Activated CD8-positive, alpha-beta memory T cell treated with anti-CD3 and anti-CD28 coated beads for 48 hours (primary cell): ENCODE results near the gene DPP4.
"Not testable (repeated sequence)": the region's sequence is repeated elsewhere in the genome, so short reads cannot be mapped to it uniquely, and the experiment has no call there.

ENCODE experiments used
- DNase-seq, 3 experiments: peaks; one replicate each; pipeline ENCODE4 v3.0.0-alpha.2; 2020; ENCODE audit warnings: low read depth in 2 of 3, low spot score in 2 of 3

Gene DPP4

DNA sequence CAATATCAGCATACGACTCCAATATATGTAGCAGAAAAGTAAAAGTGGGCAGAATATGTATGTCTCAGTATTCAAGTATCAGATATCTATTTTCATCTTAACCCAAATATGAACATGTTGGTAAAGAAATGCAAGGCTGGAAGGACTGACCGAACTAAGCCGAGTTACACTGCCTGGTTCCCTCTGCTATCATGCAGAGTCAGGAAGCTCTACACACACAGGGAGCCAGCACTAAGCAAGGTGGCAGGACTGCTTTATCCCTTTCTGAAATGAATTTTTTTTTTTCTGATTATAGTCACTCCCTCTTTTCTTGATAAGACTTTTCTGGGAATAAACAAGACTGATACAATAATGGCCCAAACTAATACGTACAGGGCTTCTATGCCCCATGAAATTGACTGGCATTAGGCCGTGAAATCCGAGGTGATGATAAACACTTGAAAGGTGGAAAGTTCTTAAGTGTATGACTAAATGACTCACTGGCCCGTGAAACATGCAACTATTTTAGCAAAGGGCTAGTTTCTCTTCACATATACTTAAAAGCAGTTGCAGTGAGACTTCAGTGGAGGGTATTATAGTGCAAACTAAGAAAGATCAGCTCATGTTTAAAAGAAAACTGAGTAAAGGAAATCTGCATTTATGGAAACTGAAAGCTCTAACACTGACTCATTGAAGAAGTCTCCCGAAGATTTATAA lies 14.9 kb downstream of the DPP4 start:
- DNase-seq = no peak

DNA sequence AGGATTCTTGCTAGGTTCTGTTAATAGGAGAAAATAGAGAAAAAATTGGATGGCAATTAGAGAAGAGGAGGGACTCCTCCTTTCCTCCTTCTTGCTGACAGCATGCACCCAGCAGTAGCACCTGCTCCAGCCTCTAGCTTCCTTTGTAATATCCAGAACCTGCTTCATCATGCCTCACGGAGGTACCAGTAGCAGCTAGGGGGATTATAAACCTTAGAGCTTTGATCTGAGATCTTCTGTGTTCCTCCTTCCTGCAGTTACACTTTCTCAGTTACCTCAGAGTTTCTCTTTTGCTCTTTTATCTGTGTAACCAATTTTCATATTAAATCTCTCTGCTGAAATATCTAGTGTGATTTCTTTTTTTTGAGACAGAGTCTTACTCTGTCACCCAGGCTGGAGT lies 16.6 kb downstream of the DPP4 start:
- no peak for DNase-seq

DNA sequence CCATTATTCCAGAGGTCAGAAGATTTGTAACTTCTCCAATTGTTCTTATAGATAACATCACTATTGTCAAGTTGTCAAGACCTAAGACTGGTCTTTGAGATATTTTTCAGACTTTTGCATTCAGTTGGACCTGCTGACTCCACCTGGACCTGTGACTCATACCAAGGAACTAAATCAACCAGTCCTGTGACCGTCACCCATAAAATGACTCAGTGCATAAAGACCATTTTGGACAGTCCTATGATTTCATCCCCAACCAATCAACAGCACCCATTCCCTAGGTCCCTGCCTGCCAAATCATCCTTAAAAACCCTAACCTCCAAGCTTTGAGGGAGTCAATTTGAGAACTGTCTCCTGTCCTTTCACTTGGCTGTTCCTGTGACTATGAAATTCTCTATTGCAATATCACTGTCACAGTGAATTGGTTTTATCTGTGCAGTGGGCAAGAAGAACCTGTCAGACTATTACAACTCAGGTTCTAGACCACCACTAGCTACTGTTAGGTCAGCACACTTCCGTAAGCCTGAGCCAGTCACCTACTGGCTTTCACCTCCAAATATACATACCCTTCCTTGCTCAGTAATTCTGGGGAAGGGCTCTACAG lies 17.1 kb downstream of the DPP4 start:
- DNase-seq = no peak

DNA sequence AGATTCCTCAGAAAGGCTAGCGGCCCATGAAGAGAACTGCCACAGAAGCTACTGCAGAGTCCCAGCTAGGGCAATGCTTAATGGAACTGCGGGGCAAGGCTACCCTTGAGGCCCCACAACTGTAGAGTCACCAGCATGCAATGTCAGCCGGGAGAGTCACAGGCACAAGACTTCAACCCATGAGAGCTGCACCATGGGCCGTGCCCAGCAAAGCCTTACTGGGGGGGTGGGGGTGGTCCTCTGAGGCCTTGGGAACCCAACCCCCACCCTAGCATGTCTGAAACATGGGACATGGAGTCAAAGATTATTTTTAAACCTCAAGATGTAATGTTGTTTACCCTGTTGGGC lies 20.2 kb downstream of the DPP4 start:
- DNase-seq = no peak

DNA sequence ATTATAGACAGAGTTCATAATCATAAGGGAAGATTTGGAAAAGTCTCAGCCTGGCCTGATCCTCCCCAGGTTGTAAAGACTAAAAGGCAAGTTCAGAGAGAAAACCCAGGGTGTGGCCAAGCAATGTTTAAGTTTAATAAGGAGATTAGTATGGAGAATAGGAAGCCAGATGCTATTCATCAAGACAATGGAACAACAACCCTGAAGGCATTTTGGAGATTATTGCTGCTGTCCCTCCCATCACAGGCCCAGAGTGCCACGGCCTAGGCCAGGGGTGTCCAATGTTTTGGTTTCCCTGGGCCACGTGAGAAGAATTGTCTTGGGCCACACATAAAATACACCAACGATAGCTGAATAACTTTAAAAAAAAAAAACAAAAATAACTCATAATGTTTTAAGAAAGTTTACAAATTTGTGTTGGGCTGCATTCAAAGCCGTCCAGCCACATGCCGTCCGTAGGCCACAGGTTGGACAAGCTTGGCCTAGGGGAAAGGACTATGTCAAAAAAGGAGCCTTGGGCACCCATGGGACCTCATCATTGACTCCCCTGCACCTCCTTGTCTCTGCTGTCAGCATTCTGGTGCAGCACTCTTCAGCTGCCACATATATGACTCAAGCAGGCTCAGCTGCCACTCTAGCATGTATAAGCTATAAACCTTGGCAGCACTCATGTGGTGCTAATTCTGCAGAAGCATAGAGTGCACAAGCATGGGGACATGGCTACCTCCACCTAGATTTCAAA lies 20.8 kb downstream of the DPP4 start:
- DNase-seq = no peak

DNA sequence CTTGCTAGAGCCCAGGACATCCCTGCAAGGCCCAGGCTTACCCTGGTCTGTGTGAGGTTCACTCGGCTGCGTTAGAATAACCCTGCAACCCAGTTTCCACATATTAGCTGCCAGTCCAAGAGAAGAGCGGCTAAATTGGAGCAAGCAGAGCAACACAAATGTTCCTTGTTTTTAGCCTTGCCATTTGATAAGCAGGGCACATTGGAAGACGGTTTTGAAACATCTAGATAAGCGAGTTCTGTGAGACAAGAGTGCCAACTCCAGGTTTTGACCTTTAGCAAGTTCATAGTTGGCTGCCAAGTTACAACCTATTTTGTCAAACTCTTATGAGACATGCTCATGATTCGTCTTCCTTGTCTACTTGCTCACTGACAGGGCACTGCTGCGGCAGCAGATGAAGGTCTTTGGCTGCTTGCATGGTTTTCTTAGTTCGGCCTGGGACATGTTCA lies 23.5 kb downstream of the DPP4 start:
- DNase-seq = no peak

DNA sequence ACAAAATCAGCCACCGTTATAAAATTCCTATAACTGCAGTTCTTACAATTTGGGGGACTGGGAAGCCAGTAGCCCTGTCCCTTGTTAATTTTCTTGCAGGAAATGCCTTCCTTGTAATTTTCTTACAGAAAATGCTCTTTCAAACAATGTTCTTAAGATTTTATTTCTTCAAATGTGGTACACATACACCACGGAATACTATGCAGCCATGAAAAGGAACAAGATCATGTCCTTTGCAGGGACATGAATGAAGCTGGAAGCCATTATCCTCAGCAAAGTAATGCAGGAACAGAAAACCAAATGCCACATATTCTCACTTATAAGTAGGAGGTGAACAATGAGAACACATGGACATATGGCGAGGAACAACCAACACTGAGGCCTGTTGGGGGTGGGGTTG lies 24.9 kb downstream of the DPP4 start:
- not testable (repeated sequence) for DNase-seq

DNA sequence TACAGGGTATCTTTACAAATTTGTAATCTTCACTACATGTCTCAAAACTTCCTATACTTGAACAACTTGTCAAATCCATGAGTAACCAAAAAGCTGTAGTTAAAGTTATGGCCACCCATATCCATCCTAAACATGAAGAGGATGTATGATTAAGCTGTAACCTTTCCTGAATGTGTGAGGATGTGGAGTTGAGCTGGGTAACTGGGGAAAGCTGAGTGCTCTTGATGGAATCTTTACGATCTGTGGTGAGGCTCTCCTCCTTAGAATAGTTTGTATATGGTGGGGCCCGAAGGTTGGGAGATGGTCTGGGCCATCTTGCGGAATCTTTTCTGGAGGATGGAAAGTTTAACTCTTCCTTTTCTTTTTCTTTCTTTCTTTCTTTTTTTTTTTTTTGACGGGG lies 29.4 kb downstream of the DPP4 start:
- no peak for DNase-seq

DNA sequence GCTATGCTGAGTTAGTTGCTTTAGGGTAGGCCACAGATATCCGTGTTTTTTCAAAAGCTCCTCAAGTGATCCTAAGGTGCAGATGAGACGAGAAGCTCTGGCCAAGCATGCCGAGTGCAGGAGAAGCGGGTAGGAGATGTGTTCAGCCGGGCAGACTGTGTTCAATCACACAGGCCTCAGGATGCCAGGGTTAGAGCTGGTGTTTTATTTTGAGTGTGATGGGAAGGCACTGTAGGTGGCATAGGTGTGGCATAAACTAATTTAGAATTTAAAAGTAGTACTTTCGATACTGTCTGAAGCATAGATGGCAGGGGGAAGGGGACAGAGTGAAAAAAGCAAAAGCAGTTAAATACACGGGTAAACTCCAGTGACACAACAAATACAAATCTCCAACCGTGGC lies 30.9 kb downstream of the DPP4 start:
- DNase-seq = no peak

DNA sequence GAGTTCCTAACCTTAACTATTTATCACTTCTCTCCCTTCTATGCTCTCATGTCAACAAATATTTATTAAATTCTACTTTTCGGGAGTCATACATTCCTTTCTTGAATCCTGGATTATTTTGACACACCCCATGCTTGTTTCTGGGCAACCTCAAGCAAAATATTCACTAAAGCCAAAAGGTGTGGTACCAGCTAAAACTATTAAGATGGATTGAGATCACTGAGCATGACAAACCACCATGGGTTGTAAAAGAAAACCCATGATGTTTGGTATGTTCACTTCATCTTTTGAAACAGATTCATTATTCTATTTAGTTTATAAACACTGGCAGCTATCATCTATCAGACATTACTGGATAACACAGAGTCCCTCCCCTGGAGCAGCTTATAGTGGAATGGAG lies 32.5 kb downstream of the DPP4 start:
- DNase-seq = no peak

DNA sequence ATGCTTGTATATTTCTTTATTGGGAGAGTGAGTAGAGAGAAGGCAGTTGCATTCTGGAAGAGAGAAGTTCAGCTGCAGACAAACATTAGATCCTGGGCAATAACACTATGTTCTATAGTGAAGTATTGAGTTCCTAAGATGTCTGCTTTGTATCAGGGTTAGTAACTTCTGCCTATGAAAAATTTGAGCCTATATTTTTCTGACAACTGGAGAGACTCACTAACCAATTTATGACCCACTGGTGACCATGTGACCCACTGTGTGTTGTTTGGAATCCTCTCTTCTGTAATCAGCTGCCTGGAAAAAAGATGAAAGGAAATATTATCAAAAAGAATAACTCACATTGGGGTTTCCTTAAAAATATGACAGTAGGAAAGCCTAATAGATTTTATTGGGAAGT lies 35.3 kb downstream of the DPP4 start:
- no peak for DNase-seq

DNA sequence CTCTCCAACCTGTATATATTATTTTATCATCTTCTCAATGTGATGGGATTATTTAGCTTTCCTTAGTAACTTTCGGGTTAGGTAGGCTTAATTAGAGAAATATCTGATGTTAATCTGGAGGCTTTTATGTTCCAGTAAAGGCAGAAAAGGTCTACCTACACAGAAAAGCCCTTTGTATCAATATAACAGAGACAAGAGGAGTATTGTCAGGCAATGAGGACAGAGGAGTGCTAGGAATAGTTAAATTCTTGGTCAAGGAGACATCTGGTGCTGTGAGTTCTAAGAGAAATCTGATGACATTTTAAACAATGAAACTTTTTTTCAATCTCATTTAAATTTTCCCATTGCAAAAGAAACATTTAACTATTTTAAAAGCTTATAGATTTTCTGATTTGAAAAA lies 36.1 kb downstream of the DPP4 start:
- DNase-seq = no peak

DNA sequence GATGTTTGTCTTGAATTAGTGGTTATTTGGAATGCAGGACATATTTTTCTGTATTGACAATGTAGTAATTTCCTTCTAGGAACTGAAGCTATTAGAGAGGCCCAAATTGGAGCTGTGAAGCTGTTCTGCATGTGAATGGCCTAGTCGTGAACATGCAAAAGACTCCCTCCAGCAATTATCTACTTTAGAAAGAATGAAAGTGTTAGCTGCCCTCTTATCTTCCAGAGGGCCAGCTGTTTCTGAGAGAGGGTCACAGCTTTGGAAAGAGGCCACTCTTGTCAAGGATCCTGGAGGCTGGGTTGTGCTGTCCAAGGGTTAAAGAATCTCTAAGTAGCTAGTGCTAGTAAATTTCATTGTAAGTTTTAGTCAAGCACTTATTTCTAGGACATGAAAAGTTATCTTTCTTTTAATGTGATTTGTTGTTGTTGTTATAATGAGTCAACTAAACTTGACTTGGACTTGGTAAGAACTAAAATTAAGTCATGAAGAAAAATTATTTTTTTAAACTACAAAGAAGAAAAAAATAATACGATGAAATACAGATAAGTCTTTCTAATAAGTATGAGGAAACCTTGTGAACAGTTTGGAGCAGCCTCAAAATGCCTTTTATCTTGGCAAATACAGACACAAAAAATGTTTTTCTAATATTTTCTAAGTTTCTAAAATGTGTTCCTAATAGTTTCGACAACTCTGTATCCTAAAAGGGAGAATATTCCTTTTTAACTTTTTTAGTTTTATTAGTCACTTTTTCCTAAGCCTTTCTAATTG lies 36.8 kb downstream of the DPP4 start:
- DNase-seq = no peak

DNA sequence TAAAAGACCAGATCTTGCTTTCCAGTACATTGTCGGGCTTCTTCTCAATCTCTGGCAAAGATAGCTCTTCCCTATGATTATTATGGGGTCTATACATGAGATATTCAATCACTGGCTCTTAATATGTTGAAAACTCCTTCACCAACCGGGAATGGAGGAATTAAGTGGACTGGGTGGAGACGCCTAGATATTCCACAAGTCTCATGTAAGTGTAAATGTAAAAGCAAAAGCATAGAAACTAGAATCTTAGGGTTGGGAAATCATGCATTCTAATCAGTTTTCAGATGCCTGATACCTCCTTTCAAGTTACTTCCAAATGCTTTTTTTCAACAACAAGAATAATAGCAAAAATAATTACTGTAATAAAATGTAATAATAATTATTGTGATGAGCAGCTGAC lies 38.0 kb downstream of the DPP4 start:
- no peak for DNase-seq

DNA sequence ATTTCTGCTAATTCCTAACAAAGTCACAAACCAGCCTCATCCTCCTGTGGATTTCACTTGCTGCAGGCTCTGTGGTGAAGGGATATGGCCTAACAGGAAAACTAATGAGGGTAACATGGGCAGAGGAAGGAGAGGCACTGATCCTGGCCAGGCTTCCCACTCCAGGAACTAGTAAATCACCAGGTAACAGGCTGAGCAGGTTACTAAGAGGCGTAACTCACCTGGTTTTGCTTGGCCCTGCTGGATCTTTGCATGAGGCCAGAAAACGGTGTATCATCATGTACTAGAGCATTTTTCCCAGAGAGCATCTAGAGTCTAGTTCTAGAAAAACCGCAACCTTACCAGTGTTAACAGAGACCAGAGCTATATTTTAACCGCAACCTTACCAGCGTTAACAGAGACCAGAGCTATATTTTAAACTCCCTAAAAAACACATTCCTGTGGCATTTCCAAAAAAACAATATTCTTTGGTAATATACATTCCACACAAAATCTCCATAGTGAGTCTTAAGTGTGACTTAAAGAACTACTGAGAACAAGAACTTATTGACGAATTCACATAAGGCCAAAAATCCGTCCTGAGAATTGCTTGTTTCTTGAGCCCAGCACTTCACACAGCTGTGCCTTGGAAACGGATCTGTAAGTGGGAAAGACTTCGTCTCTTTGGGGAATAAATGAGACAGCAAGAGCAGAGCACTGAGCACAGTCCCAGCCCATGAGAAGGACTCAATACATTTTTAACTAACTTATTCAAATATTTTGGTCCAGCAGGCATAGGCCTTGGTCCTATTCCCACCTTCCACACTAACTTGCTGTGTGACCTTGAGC lies 43.4 kb downstream of the DPP4 start:
- no peak for DNase-seq

DNA sequence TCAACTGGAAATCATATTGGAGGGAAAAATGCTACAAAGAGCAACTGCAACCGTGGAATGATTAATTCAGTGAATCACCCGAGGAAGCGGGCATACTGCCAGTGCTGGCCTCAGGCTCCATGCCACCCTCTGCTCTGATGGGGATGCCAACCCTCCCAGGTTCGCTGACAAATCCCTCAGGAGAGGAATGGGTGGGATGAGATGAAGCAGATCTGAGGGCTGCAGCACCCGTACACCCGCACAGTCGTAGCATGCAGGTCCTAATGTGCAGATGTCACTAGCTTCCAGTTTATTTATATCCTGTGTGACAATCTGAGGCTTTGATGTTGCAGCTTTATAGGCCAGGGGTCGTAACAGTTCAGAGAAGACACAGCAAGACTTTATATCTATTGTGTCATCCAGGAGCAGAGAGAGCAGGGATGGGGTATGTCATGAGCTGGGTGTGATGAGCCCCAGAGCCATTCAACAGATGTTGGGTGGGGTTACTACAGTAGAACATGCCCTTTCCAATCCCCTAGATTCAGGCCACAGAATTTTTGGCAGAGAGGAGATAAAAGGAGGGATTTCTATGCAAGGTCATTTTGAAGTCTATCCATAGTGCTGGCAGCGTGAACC lies 44.6 kb downstream of the DPP4 start:
- no peak for DNase-seq

DNA sequence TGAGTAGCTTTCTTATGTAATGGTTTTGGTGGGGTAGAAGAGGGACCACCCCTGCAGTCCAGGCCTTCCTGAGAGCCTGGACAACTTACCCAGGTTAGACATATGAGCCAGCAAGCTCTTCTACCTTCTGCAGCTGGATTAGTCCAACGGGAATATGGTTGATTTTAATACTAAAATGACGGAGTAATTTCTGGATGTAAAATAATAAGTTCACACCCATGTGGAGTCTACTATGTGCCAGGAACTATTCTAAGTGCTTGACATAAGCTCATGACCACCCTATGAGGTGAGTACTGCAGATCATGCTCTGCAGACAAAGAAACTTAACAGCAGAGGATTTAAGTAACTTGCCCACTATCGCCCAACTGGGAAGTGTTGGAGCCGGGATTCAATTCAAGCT lies 45.5 kb downstream of the DPP4 start:
- no peak for DNase-seq

DNA sequence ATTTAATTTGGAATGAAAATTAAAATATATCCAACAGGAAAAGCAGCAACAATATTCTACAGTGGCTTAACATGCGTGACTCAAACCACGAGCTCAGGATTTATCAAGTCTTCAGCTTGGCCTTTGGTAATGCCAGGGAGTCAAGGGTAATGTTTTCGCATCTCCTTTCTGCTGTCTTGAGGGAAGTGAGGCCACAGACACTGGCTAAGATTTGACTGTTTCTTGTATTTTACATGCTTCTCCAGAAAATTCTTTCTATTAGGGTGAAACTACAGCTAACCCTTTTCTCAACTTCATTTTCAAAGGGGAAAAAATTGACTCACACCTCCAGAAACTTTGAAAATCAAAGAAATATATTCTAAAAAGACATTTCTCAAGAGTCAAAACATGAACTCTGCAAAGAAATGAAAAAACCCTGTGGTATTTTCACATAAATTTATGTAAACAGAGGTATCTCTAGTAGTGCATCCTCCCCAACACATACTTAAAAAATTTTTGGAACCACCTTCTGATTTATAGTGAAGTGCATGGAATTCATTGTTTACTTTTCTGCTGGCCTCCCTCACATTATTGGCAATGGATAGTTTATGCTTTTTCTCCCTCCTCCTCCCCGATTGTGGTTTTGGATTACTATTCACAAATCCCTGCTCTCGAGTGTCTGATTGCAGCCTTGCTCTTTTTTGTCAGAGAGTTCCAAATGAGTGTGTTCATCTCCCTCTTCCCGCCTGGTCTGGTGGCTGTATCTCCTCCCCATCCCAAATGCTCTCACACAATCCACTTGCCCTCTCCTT lies 48.7 kb downstream of the DPP4 start:
- no peak for DNase-seq

DNA sequence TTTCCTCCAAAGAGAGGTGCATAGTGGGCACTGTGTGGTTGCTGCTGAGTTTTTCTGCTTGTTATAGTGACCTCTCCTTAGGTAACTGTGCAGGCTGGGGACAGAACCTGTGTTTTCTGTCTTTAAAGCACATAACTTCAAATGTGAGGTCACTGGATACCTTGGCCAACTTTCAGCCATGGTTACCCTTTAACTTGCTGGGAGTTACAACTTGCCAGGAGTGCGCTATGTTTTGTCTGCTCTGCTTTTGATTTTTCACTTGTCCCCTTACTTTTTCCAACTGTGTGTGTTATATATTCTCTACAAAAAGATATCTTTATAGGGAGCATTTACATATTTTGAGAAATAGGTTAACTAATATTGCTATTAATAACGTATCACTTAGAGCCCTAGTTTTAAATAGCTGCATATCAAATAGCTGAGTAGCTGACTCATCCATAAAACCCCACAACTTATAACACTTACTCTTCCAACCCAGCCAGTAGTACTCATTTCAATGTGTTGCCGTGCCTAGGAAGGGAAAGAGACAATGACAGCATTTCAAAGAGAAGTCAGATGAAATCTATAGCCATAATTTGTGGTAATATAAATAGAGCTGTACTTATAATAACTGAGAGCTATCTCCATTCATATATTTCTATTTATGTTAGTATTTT lies 51.6 kb downstream of the DPP4 start:
- DNase-seq = no peak
